ENCODE data around the gene SERPINA5. TPM values are rescaled to one million over a fixed set of nuclear protein-coding genes. Genes with fewer than 3 reads are reported as not detected.
"Not testable (repeated sequence)": the region's sequence is repeated elsewhere in the genome, so short reads cannot be mapped to it uniquely, and the experiment has no call there.

SERPINA5 gene
- total RNA-seq, 1 donor from 2014 or later = 7.7 TPM

- Mint-ChIP-seq H3K9me3 (no peaks in the 10 kb centered on the region), H3K4me3 (no peak overlapping the region), H3K27ac (no peak overlapping the region), H3K27me3 (no peaks in the 10 kb centered on the region), H3K36me3 (no peaks in the 10 kb centered on the region), H3K4me1 (ENCODE audit: unreplicated experiment) (peaks cover 18% of the 10 kb centered on the region)
- DNase-seq (ENCODE audit: extremely low spot score, unreplicated experiment) = no peak
- no peak for TF ChIP-seq CTCF (conservative IDR thresholded peaks at IDR 0.05)
Measured at GRCh38 chr14:94605361-94605760, 24.1 kb downstream of the SERPINA5 start.

GRCh38 chr14:94608966-94609365 lies 27.7 kb downstream of the SERPINA5 start:
- not testable (repeated sequence) for H3K4me1 Mint-ChIP-seq (ENCODE audit: unreplicated experiment); DNase-seq (ENCODE audit: extremely low spot score, unreplicated experiment); H3K4me3 Mint-ChIP-seq; H3K27me3 Mint-ChIP-seq; H3K27ac Mint-ChIP-seq; H3K36me3 Mint-ChIP-seq; H3K9me3 Mint-ChIP-seq

- no peak for DNase-seq (ENCODE audit: extremely low spot score, unreplicated experiment)
- TF ChIP-seq CTCF (conservative IDR thresholded peaks at IDR 0.05) = no peak
- H3K9me3 Mint-ChIP-seq = no peaks in the 10 kb centered on the region
- peaks cover 4% of the 10 kb centered on the region for H3K4me1 Mint-ChIP-seq (ENCODE audit: unreplicated experiment)
- no peaks in the 10 kb centered on the region for H3K27me3 Mint-ChIP-seq
- no peak overlapping the region for H3K27ac Mint-ChIP-seq
- H3K4me3 Mint-ChIP-seq = no peak overlapping the region
- H3K36me3 Mint-ChIP-seq = no peaks in the 10 kb centered on the region
Measured at GRCh38 chr14:94611179-94611578, 30.0 kb downstream of the SERPINA5 start.

GRCh38 chr14:94612174-94612573 lies 30.9 kb downstream of the SERPINA5 start, which contains the start of gene SERPINA3:
SERPINA3 (plus strand) TSS chr14:94612391; CDS start chr14:94614442, 2,051 bp downstream.
- no peak for DNase-seq (ENCODE audit: extremely low spot score, unreplicated experiment)

GRCh38 chr14:94612580-94613554 lies 31.6 kb downstream of the SERPINA5 start:
- peaks cover 5% of the 10 kb centered on the region for H3K9me3 Mint-ChIP-seq
- H3K4me3 Mint-ChIP-seq = no peak overlapping the region
- no peak for DNase-seq (ENCODE audit: extremely low spot score, unreplicated experiment)
- no peaks in the 10 kb centered on the region for H3K36me3 Mint-ChIP-seq
- H3K27ac Mint-ChIP-seq = peak overlapping the region; percentile 52
- H3K4me1 Mint-ChIP-seq (ENCODE audit: unreplicated experiment) = peaks cover 4% of the 10 kb centered on the region
- H3K27me3 Mint-ChIP-seq = no peaks in the 10 kb centered on the region
- TF ChIP-seq CTCF (conservative IDR thresholded peaks at IDR 0.05) = no peak

More at GRCh38 chr14:94612174-94612573, 30.9 kb downstream of the SERPINA5 start, which contains the start of gene SERPINA3:
- H3K9me3 Mint-ChIP-seq = peaks cover 5% of the 10 kb centered on the region
- no peak for TF ChIP-seq CTCF (conservative IDR thresholded peaks at IDR 0.05)
- peaks cover 4% of the 10 kb centered on the region for H3K4me1 Mint-ChIP-seq (ENCODE audit: unreplicated experiment)
- H3K4me3 Mint-ChIP-seq = no peak within 1 kb of the TSS
- H3K36me3 Mint-ChIP-seq = no peaks in the 10 kb centered on the region
- H3K27ac Mint-ChIP-seq = peak within 1 kb of the TSS; percentile 52
- H3K27me3 Mint-ChIP-seq = no peaks in the 10 kb centered on the region

Measured in type B pancreatic cell (in vitro differentiated cells).